Rectal smooth muscle tissue (tissue), 1 donor: ENCODE data around the gene RUSC1.
A peak's percentile ranks its signal among the peaks of the same experiment; 100 is the strongest.

Source experiments
- H3K27ac ChIP-seq: one replicate; pipeline ENCODE4 v1.7.0; 2013; ENCODE audit warnings: low read depth, low read length, inconsistent platforms
- H3K27me3 ChIP-seq: one replicate; pipeline ENCODE4 v1.7.0; 2013; ENCODE audit warnings: low read length; ENCODE audit not compliant: control insufficient read depth, insufficient read depth
- H3K36me3 ChIP-seq: one replicate; pipeline ENCODE4 v1.7.0; 2013; ENCODE audit warnings: low read length; ENCODE audit not compliant: control insufficient read depth, insufficient read depth
- H3K4me1 ChIP-seq: one replicate; pipeline ENCODE4 v1.7.0; 2013; ENCODE audit warnings: low read length; ENCODE audit not compliant: control insufficient read depth, insufficient read depth
- H3K4me3 ChIP-seq: one replicate; pipeline ENCODE4 v1.7.0; 2013; ENCODE audit warnings: low read length
- H3K9ac ChIP-seq: one replicate; pipeline ENCODE4 v1.7.0; 2013; ENCODE audit warnings: low read length

The RUSC1 gene

GRCh38 chr1:155301342-155301841 lies 19.3 kb upstream of the RUSC1 start, which contains the start of gene PKLR:
Gene PKLR (minus strand): TSS chr1:155301438. CDS start chr1:155301395, 43 bp downstream.
- Histone ChIP-seq H3K4me3 (no peak within 1 kb of the TSS), H3K9ac (no peak within 1 kb of the TSS), H3K36me3 (no peaks in the 10 kb centered on the region), H3K4me1 (no peaks in the 10 kb centered on the region), H3K27me3 (no peaks in the 10 kb centered on the region), H3K27ac (no peak within 1 kb of the TSS)

- Histone ChIP-seq H3K27me3 (no peaks in the 10 kb centered on the region), H3K27ac (no peak overlapping the region), H3K9ac (no peak overlapping the region), H3K4me1 (no peaks in the 10 kb centered on the region), H3K36me3 (no peaks in the 10 kb centered on the region), H3K4me3 (no peak overlapping the region)
Measured at GRCh38 chr1:155304558-155305063, 16.1 kb upstream of the RUSC1 start.

- Histone ChIP-seq H3K36me3 (no peaks in the 10 kb centered on the region), H3K9ac (no peak overlapping the region), H3K4me1 (no peaks in the 10 kb centered on the region), H3K27ac (no peak overlapping the region), H3K4me3 (no peak overlapping the region), H3K27me3 (no peaks in the 10 kb centered on the region)
Measured at GRCh38 chr1:155305881-155306391, 14.8 kb upstream of the RUSC1 start.

- Histone ChIP-seq H3K4me3 (no peak overlapping the region), H3K36me3 (no peaks in the 10 kb centered on the region), H3K4me1 (no peaks in the 10 kb centered on the region), H3K27ac (no peak overlapping the region), H3K27me3 (no peaks in the 10 kb centered on the region), H3K9ac (no peak overlapping the region)
Measured at GRCh38 chr1:155307247-155307740, 13.4 kb upstream of the RUSC1 start.

GRCh38 chr1:155308493-155309422 lies 11.9 kb upstream of the RUSC1 start, which contains the start of gene FDPS:
Gene FDPS (plus strand): TSS chr1:155308866. CDS start chr1:155309790, 924 bp downstream.
- no peaks in the 10 kb centered on the region for H3K4me1 ChIP-seq
- peaks cover 4% of the 10 kb centered on the region for H3K36me3 ChIP-seq
- H3K4me3 ChIP-seq = peak within 1 kb of the TSS; percentile 99
- H3K27me3 ChIP-seq = no peaks in the 10 kb centered on the region
- peak within 1 kb of the TSS; percentile 91 for H3K27ac ChIP-seq
- H3K9ac ChIP-seq = peak within 1 kb of the TSS; percentile 99

GRCh38 chr1:155309423-155310021 lies 11.2 kb upstream of the RUSC1 start:
- H3K36me3 ChIP-seq = peaks cover 4% of the 10 kb centered on the region
- H3K4me3 ChIP-seq = peak overlapping the region; percentile 99
- H3K27ac ChIP-seq = peak overlapping the region; percentile 83
- H3K4me1 ChIP-seq = no peaks in the 10 kb centered on the region
- no peaks in the 10 kb centered on the region for H3K27me3 ChIP-seq
- peak overlapping the region; percentile 99 for H3K9ac ChIP-seq

- no peaks in the 10 kb centered on the region for H3K4me1 ChIP-seq
- H3K27me3 ChIP-seq = no peaks in the 10 kb centered on the region
- H3K36me3 ChIP-seq = peaks cover 4% of the 10 kb centered on the region
- no peak overlapping the region for H3K4me3 ChIP-seq
- H3K9ac ChIP-seq = no peak overlapping the region
- no peak overlapping the region for H3K27ac ChIP-seq
Measured at GRCh38 chr1:155313261-155313660, 7.4 kb upstream of the RUSC1 start.

GRCh38 chr1:155316922-155317321 lies 3.8 kb upstream of the RUSC1 start:
- Histone ChIP-seq H3K4me1 (peaks cover 11% of the 10 kb centered on the region), H3K9ac (no peak overlapping the region), H3K27ac (no peak overlapping the region), H3K27me3 (no peaks in the 10 kb centered on the region), H3K4me3 (no peak overlapping the region), H3K36me3 (peaks cover 4% of the 10 kb centered on the region)

GRCh38 chr1:155318082-155318481 lies 2.6 kb upstream of the RUSC1 start:
- Histone ChIP-seq H3K4me3 (no peak overlapping the region), H3K36me3 (peaks cover 2% of the 10 kb centered on the region), H3K9ac (no peak overlapping the region), H3K27me3 (no peaks in the 10 kb centered on the region), H3K27ac (no peak overlapping the region), H3K4me1 (peaks cover 16% of the 10 kb centered on the region)

GRCh38 chr1:155319536-155319935 lies 1.2 kb upstream of the RUSC1 start:
- Histone ChIP-seq H3K4me3 (no peak overlapping the region), H3K27ac (no peak overlapping the region), H3K27me3 (no peaks in the 10 kb centered on the region), H3K9ac (no peak overlapping the region), H3K4me1 (peaks cover 16% of the 10 kb centered on the region), H3K36me3 (no peaks in the 10 kb centered on the region)

- Histone ChIP-seq H3K27me3 (no peaks in the 10 kb centered on the region), H3K9ac (peak overlapping the region; percentile 49), H3K36me3 (no peaks in the 10 kb centered on the region), H3K27ac (peak overlapping the region; percentile 93), H3K4me1 (peaks cover 16% of the 10 kb centered on the region), H3K4me3 (peak overlapping the region; percentile 94)
Measured at GRCh38 chr1:155320252-155320651, 442 bp upstream of the RUSC1 start.
